GM18505 (cell line): ENCODE data around the gene INO80.

Experiments
- ATAC-seq: cut with Tn5 transposase; IDR thresholded peaks from one replicate; pipeline ENCODE4 v1.9.1; 2021; ENCODE audit not compliant: unreplicated experiment
- POLR2A ChIP-seq: IDR thresholded peaks from 4 replicates; pipeline ENCODE4 v1.6.1; 2011; ENCODE audit warnings: borderline replicate concordance; ENCODE audit not compliant: insufficient read depth, insufficient read length; ENCODE audit errors: extremely low read depth

INO80 gene

DNA sequence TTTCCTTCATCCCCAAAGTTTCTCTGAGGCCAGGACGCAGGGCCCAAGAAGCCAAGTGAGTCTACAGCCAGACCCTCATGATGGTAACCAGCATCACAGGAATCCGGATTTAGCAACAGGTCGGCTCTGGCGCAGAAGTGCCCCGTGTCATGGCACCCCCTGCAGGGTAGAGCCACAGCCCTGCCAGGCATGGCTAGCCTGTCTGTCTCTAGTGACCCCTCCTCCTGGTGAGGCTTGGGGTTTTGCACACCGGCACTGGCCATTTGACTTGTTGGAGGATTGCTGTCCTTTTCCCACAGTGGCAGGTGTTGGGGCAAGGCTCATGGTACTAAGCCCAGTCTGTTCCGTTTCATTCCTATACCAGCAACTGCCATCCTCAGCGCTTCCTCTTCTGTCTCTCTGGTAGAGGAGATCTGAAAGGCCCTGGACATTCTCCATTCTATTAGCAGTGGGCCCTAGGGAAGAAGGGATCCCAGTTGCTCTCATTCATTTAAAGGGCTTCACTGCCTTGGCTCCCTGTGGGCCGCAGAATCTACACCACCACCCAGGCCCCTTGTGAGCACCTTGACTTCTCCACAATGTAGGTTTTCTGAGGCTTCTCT is 172.2 kb downstream of the INO80 start:
- no peak for ATAC-seq
- no peak for TF ChIP-seq POLR2A

- no peak for ATAC-seq
- TF ChIP-seq POLR2A, result no peak
Measured at GRCh38 chr15:40942878-40943277, 173.2 kb downstream of the INO80 start.

- TF ChIP-seq POLR2A, result no peak
- peak; percentile 11 for ATAC-seq
Measured at GRCh38 chr15:40942337-40942854, 173.7 kb downstream of the INO80 start.

DNA sequence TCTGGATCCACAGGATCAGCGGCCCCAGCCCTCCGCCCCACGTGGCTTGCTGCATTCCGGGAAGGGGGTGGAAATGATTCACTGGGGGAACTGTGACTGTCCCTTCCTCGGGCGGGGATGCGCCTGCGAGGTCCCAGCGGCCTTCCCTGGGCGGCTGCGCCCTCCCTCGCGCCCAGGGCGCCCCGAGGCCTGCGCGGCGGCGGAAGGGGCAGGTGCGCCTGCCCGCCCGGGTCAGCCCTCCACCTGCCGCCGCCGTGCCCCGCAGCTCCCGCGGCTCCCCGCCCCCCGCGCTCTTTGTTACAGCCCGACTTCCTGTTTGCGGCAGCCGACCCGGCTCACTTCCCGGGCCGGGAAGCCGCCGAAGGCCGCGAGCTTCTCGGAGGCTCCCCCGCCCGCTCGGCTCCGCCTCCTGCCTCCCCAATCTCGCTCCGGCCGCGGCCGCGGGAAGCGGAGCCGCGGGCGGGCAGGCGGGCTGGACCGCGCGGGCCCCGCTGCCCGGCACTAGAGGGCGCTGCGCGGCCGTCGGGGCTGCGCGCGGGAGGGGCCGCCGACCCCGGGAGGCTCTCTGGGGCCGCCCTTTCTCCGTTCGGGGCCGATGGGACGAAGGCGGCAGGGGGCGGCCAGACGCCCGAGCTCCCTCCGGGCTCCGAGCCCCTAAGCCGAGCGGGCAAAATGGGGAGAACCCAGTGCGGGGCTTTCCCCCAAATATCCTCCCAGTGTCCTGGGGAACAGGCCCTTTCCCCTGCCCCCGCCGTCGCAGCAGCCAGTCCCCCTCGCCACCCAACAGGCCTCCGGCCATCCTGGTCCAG is 174.3 kb downstream of the INO80 start:
- peak; percentile 76 for ATAC-seq
- peak; percentile 58 for TF ChIP-seq POLR2A

- no peak for TF ChIP-seq POLR2A
- ATAC-seq, result no peak
Measured at GRCh38 chr15:40941068-40941527, 175.0 kb downstream of the INO80 start.

DNA sequence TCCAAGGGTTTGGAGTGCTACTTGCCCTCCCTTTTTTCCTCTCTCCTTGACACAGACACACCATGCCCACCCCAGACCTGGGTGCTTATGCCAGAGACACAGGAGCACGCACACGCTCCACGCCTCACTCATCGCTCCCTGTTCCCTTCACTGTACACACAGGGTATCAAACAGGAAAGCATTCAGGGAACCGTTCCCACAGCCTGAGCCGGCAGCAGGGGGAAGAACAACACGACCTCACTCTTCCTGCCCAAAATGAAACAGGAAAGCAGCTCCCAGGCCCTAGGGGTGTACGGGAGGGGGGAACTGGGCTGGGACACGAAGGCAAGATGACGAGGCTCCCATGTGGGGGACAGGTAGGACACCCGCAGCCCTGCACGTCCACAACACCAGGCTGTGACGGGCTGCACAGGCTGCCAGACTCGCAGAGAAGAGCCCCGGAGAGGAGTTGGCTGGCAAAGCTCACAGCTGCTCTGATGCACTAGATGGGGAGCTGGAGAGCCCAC is 175.7 kb downstream of the INO80 start:
- TF ChIP-seq POLR2A, result no peak
- ATAC-seq, result no peak

- no peak for TF ChIP-seq POLR2A
- no peak for ATAC-seq
Measured at GRCh38 chr15:40938536-40938870, 177.6 kb downstream of the INO80 start.

- no peak for TF ChIP-seq POLR2A
- no peak for ATAC-seq
Measured at GRCh38 chr15:40937762-40938535, 178.1 kb downstream of the INO80 start.

DNA sequence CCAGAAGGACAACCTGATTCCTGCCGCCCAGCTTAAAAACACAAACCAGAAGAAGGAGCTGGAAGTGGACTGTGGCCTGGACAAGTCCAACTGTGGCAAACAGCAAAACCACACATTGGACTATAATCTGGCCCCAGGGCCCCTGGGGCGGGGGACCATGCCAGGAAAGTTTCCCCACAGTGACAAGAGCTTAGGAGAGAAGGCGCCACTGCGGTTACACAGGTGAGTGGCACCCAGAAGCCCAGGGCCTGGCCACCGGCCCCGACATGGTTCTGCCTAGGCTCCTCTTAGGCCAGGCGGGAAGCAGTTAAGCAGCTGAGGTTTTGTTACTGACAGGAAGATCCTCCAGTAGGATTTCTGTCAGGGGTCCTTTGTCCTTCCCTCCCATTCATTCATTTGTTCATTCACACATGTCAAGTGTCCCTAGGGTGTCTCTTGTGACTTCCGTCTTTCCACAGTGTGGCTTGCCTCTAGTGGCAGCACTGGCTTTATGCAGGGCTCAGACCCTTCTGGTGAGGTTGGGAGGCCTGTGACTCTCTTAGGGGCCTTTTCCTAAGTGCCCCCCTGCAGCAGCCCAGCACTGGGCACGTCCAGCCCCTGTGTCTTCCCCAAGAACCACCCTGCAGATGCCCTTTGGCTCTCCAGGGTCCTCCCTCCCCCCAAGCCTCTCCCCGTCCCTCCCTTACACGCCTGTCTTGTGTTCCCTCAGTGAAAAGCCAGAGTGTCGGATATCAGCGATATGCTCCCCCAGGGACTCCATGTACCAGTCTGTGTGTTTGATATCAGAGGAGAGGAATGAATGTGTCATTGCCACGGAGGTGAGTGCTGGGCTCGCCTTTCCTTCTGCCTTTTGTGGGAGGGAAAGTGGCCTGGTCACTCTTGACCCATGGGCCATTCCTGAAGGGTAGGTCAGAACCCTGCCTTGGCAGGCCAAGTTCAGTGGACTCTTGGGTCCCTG is 179.1 kb downstream of the INO80 start:
- TF ChIP-seq POLR2A, result no peak
- no peak for ATAC-seq

GRCh38 chr15:40936234-40936708 is 179.8 kb downstream of the INO80 start:
- ATAC-seq, result no peak
- no peak for TF ChIP-seq POLR2A

DNA sequence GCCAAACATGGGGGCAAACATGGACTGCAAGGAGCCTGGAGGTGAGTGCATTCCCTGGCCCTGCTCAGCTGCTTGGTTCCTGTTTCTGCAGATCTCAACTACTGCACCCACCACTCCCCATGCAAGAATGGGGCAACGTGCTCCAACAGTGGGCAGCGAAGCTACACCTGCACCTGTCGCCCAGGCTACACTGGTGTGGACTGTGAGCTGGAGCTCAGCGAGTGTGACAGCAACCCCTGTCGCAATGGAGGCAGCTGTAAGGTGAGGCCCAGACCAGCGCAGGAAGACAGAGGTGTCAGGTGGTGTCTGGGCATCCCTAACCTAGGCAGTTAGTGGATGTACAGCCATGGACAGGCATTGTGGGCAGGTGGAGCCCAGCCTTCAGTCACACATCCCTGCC is 181.6 kb downstream of the INO80 start:
- no peak for TF ChIP-seq POLR2A
- ATAC-seq, result no peak

- no peak for TF ChIP-seq POLR2A
- ATAC-seq, result no peak
Measured at GRCh38 chr15:40933517-40933902, 182.6 kb downstream of the INO80 start.
